Activated CD4-positive, alpha-beta T cell treated with anti-CD3 and anti-CD28 coated beads for 48 hours (primary cell): ENCODE data around the gene ZNRF3.

Experiments used
- DNase-seq: peaks from one replicate; pipeline ENCODE4 v3.0.0-alpha.2; 2020

ZNRF3 gene

DNA sequence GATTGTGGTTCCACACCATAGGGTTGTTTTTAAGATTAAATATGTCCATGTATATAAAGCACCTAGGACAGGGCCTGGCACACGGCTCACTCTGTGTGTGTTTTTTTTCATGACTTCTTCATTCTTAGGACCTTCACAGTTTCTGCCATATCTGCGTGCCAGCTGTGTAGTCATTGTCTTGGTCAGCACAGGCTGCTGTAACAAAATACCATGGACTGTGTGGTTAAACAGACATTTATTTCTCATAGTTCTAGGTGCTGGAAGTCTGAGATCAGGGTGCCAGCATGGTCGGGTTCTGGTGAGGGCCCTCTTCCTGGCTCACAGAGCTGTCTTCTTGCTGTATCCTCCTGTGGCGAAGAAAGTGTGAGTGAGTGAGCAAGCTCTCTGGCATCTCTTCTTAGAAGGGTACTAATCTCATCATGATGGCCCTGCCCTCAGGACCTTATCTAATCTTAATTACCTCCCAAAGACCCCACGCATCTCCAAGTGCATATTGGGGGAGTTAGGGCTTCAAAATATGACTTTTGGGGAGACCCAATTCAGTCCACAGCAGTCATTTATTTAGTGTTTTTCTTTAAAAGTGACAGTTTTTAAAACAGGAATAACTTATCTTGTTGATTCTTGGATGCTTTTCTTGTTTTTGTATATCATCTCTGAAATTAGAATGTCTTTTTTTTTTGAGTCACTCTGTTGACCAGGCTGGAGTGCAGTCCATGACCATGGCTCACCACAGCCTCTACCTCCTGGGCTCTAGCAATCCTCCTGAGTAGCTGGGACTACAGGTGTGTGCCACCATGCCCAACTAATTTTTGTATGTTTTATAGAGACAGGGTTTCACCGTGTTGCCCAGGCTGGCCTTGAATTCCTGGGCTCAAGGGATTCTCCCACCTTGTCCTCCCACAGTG lies 70.9 kb downstream of the ZNRF3 start:
- no peak for DNase-seq

DNA sequence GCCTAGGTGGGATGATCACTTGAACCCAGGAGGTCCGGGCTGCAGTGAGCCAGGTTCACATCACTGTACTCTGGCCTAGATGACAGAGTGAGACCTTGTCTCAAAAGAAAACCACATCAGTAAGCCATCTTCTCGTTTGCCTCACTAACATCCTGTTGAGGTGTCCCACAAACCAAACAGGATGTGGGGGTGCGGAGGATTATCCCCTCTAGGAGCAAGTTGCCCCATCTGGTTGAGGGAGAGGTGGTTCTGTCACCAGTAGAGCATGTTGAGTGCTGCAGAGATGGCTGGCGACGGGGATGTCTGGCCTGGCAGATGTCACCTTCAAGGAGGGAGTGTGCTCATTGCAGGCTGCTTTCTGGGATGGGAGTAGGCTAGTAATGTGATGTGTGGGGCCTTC lies 72.4 kb downstream of the ZNRF3 start:
- DNase-seq, result peak; percentile 87

DNA sequence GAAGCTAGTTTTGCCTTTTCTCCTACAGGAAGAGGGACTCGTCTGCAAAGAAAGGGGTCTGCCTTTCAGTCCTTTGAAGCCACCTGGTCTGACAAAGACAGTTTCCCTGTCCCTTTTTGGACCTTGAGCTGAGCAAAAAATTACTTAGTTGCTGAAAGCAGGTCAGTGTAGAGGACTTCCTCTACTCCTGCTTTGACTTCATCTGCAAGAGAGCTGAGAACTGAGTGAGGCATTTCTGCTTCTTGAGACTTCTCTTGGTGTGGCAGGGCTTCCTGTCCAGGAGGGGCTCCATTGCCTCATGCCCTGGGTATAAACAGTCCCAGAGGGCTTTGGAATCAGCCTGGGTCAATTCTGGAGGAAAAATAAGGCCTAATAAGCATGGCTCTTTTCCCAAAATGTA lies 73.1 kb downstream of the ZNRF3 start:
- no peak for DNase-seq

DNA sequence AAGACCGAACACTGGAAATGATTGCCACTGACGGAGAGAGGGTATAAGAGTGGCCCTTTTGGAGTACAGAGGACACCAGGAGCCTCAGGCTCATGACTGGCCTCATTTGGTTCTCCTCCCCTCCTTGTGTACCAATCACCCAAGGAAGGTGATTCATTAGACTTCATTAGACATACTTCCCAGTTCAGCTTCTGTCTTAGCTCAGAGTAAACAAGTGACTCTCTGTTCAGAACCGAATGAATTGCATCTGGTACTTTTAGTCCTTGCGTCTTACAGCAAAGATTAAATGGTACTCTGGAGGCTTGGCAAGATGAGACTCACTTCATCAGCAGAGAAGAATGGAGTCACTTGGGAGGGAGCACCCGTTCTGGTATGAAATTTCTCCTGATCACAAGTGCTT lies 75.2 kb downstream of the ZNRF3 start:
- DNase-seq, result no peak

DNA sequence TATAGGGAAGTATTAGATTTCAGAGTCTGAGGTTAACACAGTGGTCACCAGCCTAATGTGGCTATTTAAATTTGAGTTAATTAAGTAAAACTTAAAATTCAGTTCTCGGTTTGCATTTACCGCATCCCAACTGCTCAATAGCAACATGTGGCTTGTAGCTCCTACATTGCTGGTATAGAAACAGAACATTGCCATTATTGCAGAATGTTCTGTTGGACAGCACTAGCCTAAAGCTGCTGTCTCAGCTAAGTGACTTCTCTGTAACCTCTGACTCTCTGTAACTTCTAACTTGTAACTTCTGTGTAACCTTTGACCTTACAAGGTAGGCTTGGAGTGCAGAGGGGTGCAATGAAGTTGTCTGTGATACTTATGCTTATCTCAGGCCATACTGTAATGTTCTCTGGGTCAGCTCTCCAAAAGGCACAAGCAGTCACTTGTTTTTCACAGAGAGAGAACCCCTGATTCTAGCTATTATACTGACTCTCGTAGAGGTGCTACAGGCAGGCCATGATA lies 78.7 kb downstream of the ZNRF3 start:
- no peak for DNase-seq

DNA sequence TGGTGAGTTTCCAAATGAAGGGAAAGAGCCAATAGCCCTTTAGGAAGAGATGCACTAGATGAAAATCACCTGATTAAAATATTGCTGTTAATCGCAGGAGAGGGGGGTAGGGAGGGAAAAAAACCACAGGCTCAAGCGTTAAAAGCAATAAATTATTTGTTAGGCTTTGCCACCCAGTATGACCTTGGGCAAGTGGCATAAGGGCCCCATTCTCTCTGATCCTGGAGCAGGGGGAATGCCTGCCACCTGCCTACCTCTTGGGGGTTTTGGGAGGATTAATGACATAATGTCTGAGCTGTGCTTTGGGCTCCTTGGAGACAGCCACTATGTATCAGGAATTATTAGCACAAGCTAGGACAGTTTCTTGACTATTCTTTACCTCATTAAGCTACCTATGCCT lies 80.0 kb downstream of the ZNRF3 start:
- DNase-seq, result no peak

DNA sequence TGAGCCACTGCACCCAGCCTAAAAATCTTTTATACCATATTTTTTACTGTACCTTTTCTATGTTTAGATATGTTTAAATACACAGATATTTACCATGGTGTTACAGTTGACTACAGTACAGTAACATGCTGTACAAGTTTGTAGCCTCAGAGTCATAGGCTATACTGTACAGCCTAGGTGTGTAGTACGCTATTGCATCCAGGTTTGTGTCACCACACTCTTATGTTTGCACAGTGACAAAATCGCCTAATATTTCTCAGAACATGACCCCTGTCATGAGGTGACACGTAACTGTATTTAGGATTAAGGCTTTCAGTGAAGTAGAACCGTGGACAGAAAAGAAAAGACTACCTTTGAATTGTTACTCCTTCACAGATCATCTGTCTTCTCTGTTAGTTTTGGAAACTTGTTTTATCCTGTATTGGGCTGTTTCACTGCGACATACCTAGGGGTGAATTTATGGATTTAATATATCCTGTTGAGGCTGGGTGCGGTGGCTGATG lies 83.8 kb downstream of the ZNRF3 start:
- DNase-seq, result no peak

DNA sequence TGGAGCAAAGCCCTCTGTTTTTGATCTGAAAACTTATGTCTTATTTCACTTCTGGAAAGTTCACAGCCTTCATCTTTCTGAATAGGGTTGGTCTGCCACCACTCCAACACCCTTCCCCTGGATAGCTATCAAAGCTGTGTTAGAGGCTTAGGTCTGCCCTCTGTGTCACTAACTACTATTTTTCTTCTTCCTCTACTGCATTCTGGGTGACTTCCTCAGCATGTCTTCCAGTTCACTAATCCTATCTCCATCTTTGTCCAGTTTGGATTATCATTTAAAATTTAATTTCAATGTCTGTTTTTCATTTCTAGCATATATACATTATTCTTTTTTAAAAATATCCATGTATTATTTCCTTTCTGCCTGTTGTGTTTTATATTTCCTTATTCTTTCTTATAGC lies 84.6 kb downstream of the ZNRF3 start:
- no peak for DNase-seq

DNA sequence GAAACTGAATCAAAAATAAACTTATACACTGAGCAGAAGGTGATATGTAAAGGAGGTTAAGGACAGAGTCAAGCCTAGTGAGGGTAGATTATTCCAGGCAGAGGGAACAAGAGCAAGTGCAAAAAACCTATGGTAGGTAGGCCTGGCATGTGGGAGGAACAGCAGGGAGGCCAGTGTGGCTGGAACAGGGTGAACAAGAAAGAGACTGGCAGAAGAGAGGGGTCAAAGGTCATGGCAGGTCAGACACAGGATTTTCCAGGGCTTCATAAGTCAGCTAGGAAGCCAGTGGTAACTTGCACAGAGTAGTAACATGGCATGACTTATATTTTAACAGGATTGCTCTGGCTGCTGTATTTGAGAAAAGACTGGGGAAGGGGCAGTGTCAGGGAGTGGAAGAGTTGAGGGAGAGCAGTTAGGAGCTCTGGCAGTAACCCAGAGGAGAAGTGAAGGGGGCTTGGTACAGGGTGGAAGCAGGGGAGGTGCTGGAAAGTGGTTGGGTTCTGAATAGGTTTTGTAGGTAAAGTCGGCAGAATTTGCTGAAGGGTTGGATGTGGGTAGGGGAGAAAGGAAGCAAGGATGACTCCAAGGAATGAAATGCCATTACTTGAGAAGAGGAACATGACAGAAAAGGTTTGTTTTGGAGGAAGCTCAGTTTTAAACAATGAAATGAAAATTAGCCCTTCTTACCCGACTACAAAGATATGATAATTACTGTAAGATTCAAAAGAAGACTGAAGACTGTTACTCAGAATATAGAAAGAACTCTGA lies 86.2 kb downstream of the ZNRF3 start:
- DNase-seq, result no peak

DNA sequence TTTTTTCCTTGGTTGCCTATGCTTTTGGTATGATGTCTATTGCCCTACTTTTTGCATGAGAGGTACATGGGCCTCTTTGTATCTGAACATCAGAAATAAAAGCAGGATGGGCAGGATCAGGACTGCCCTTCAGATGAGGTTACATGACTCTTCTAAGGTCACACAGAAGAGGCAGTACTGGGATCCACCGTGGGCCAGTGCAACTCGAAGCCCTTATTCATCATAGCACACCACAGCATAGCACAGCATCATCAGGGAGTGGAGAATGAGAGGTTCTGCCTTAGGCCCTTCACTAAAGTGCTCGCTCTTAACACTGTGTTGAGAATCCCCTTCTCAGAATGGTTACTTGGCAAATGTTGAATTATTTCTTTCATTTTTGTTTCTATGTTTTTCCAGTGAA lies 90.0 kb downstream of the ZNRF3 start:
- DNase-seq, result no peak

DNA sequence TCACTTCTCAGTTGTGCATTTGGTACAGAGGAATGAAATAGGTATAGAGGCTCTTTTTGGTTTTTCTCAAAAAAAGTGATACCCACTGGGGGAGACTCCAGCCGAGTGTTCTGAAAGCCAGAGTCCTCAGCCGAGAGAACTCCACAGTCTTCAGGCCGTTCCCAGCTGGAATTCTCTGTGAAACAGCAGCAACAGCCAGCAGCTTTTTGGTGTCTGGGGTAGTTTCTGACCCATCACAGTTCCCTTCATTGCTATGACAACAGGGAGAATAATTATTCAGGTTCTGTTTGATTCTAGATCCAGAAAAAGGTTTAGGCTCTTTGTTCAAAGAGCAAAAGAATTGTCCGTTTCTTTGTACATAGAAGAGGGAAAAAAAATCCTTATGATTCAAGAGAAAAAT lies 93.7 kb downstream of the ZNRF3 start:
- DNase-seq, result no peak

DNA sequence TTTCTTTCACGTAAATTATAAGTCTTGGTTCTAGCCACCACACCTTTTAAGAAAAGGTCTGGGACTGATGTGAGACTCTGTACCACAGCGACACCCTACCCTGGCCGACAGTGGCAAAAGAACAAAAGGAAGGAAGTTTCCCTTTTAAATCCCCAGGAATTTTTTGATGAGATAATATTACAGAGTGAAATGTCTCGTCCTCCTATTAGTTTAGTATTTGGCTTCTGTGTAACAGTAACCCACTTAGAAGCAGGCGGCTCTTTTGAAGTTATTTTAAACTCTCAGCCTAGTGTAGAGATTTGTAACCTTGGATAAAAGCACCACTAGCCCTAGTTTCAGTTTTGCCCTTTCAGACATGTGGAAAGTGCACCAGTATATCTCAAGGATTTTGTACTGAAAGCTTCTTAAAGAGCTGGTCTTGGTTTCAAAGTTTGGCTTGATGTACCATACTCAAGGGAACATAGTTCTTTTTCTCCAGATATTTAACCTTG lies 94.2 kb downstream of the ZNRF3 start:
- DNase-seq, result no peak

DNA sequence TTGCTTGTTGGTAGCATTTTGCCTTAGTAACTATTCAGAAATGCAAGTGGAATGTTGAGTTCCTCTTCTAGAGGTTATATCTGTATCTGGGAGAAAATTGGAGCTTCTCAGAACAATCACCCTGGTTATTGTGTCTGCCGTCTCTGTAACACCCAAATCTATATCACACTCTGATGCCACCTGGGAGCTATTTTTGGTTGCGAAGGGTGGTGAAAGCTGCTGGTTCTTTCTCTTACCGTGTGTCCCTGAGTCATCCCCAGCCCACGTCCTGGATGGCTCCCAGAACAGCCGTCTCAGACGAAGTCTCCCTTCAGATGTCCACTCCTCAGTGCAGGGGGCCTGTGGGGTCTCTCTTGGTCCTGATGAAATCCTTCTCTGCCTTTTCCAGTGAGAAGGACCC lies 94.8 kb downstream of the ZNRF3 start:
- DNase-seq, result peak; percentile 9

DNA sequence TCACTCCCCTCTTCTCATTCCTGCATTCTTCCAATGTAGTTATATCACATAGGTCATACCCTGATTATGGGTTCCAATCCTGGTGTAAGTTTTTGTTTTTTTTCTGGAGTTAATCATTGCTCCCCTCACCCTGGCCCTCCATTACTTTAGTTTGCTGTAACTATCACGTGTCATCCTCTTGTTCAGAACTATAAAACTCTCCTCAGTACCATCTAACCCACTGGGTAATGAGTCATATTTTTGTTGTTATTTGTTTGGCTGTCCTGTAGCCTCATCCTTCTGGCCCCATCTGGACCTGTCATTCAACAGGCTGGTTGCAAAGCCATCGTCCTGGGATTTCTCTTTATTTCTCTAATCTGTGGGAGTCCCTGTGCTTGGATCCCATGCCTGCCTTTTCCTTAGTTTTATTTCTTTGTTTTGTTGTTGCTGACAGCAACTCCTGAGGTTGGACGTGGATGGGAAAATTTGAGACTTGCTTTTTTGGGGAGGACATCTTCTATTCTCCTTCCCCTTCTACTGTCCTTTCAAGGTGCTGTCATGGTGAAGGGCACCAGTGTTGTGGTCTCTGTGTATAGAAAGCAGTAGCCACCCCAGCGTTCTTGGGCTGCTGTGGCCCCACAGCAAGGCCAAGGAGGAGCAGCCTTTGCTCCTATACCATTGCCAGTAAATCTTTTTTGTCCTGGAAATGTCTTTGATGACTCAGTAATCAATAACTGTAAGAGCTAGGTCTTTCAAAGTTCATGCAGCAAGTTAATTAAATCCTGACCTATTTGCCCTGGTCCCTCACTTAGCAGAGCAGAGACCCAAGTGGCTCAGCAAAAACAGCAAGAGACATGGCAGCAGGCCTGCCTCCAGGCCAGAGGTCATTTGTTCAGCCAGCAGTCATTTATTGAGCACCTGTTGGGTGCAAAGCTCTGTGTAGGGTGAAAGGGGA lies 95.8 kb downstream of the ZNRF3 start:
- no peak for DNase-seq

DNA sequence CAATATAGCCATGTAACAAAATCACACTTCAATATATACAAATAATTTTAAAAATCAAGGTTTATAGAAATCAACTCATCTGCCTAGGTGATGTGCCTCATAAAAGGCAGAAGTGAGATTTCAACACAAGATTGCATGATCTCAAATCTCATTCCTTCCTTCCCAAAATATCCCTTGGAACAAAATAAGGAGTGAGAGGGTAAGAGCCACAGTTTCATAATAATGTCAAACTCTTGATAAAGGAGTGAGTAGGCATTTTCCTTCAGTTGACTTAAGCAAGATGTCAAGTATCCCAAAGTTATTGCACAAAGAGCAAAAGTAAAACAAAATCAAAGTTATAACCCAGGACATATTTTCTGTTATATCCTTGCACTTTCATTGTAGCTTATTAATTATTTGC lies 97.0 kb downstream of the ZNRF3 start:
- no peak for DNase-seq

DNA sequence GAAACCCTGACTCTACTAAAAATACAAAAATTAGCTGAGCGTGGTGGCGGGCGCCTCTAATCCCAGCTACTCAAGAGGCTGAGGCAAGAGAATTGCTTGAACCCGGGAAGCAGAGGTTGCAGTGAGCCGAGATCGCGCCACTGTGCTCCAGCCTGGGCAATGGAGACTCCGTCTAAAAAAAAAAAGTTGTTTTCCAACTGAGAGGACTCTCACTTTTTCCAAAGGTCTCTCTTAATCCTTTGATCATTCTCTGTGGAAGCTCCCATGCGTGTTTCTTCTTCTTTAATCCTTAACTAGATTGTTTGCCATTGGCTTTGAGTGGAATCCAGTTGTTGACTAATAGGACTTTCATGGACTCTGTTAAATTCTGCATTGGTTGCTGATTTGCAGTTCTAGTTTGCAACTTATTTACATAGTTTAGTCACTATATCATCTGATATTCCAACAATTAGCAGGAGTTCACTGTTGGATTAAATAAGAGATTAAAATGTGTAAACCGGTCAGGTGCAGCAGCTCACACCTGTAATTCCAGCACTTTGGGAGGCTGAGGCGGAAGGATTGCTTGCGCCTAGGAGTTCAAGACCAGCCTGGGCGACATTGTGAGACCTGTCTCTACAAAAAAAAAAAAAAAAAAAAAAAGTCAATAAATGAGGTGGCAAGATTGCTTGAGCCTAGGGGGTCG lies 98.6 kb downstream of the ZNRF3 start:
- DNase-seq, result no peak

DNA sequence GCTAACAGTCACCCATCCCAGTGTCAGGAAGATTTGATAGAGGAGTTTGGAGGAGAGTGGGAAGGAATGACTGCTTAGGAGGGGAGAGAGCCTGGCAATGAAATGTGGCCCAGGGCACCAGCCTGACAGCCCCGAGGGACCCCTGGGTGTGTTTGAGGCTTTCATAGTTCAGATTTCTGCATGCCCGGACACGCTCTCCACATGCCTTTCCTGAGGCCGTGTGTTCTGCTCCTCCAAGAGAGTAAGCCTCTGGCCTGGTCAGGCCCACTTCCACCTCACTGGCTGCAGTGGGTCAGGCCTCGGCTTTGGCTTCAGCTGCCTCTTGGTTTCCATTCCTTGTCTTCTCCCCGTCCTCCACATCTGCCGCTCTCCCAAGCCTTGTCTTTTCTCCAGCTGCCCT lies 99.8 kb downstream of the ZNRF3 start:
- DNase-seq, result no peak

DNA sequence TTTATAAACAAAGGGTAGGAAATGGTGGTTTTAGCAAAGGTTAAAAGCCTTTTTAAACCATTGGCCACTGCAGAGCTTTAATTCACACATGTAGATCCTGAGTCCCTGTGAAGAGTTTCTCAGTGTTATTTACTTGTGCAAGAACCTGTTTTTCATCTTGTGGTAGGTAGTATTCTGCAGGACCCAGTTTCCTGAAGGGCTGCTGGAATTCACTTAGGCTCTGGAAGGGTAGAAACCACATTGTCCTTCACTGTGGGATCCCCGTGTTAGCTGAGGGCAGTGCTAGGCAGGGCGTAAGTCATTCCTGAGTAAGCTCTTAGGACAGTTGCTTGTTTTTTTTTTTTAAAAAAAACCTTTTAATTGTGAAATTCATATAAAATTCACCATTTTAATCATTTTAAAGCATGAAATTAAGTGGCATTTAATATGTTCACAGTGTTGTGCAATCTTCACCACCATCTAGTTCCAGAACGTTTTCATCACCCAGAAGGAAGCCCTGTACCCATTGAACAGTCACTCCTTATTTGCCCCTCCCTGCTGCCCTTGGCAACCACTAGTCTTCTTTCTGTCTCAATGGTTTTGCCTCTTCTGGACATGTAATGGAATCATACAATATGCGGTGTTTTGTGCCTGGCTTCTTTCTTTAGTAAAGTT lies 100.5 kb downstream of the ZNRF3 start:
- DNase-seq, result no peak

DNA sequence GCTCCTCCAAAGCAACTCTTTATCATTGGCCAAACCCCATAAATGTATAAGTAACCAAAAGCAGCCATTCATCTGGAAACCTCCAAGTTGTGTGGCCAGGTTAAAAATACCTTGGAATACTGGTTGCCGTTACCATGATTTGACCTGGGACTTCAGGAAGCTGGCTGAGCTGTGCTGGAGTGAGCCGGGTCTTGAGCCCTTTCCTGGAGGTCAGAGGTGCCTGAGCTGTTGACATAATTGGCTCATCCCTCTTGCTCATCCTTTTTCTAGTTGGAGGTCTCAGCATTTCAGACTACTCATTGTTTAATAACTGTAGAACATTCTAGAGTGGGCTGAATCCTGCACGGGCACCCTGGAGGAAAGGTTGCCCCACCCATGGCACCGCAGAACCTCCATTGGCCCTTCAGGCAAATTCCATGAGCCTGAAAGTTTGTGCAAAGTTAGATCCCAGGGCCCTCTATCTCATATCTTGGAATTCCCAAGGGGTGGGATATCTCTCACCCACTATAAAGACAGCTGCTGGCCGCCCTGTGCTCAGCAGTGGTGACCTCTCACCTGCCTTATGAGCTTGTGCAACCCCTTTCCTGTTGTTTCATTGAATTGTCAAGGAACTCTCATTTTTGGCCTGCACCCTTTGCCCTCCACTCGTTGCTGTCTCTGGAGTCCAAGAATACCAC lies 101.2 kb downstream of the ZNRF3 start:
- DNase-seq, result no peak

DNA sequence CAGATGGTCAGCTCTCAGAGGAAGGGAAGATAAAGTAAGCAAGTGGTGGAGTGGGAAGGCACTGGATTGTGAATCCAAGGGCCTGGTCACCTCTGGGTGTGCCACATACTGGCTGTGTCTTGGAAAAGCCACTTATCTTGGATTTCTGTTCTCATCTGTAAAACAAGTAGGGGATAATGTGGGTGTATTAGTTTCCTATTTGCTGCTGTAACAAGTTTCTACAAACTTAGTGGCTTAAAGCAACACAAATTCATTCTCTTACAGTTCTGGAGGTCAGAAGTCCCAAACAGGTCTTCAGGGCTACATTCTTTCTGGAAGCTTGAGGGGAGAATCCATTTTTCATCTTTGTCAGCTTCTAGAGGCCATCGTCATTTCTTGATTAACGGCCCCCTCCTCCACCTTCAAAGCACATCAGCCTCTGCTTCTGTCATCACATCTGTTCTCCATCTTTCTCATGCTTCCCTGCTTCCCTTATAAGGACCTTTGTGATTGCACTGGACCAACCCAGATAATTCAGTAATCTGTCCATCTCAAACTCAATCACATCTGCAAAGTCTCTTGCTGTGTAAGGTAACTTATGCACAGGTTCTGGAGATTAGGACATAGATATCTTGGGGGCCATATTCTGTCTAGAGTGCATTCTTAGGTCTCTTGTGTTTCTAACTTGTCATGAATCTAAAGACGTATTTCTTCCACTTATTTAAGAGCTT lies 102.4 kb downstream of the ZNRF3 start:
- no peak for DNase-seq
